Testis (tissue), 2 donors: ENCODE results near the gene BMPR1A.

Experiments
- CTCF ChIP-seq, 3 experiments: fragments of 450-650 bp in 2 of 3; fragments of 200-600 bp in 1 of 3; sonication (generic) in 1 of 3; IDR thresholded peaks; one replicate each; pipeline ENCODE4 v1.5.1; 2016 to 2019; ENCODE audit warnings: antibody characterized with exemption in 3 of 3, mild to moderate bottlenecking in 2 of 3, moderate library complexity in 1 of 3
- POLR2A ChIP-seq: fragments of 450-650 bp; IDR thresholded peaks from one replicate; pipeline ENCODE4 v1.6.1; 2017; ENCODE audit warnings: antibody characterized with exemption, mild to moderate bottlenecking, moderate library complexity

DNA sequence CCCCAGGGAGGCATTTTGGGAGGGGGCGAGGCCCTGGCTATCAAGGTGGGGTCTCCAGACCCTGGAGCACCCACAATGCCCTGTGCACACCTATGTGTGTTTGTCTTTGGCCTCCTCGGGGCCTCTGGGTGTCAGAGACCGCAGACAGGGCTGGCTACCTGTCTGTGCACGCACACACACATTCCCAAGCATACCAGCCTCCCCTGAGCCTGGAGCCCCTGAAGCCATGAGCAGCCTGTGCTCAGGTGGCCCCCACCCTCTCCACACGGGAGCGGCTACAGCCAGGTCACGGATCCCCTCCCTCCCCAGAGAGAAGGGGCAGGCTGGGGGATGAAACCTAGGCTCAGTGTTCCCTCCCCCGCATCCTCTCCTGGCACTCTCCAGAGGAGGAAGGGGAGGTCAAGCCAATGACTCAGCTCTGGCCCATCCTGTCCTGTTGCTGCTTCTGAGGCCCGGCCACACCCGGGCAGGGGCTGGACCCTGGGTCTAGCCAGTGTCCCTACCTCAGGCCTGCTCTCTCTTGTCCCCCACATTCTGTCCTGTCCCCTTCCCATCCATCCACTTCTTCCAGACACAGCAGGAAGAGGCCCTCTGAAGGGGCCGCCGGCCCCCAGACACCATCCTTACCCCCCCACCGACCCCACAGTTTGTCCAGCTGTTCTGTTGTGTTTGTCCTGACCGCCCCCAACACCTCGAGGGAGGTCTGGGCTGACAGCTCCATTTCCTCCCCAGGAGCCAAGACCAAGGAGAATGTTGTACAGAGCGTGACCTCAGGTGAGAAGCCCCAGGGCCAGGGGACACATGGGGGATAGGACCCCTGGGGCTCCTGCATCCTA lies 202.7 kb downstream of the BMPR1A start:
- TF ChIP-seq CTCF (IDR thresholded peaks at IDR 0.05), result no peak
- no peak for TF ChIP-seq POLR2A
